NCI-H2196 treated with DMSO at 0.1 percent for 48 hours (cell line): ENCODE data around the gene TFAP2E.

Experiments used
- DNase-seq: peaks from one replicate; lab custom pipeline; 2025; ENCODE audit not compliant: unreplicated experiment; lab: John Stamatoyannopoulos, UW

TFAP2E gene

DNA sequence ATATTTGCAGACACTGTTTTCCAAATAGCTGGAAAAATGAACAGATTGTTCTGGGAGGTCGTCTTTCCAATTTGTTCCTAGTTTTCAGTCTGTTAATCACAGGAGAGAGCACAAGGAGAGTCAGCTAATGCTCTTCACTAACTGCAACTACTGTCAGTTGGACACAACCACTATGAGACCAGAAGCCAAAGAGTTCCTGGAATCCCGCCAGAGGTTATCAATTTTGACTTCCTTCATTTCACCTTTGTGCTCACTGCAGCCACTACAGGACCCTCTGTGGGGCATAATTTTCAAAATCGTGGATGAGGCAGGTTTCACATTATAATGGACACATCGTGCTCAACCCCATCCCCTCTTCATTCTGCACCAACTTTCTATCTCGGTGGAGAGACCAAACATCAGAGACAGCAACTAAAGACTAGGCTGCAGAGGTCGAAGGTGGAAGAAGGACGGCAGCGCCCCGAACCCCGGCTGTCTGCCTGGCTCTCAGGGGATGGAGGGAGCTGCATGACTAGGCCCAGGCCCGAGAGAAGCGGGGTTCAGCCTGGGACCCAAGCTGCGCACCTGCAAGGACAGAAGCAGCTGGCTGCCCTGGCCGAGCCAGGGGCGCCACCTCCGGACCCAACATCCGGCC is 16.5 kb upstream of the TFAP2E start:
- DNase-seq, result peak; percentile 46

DNA sequence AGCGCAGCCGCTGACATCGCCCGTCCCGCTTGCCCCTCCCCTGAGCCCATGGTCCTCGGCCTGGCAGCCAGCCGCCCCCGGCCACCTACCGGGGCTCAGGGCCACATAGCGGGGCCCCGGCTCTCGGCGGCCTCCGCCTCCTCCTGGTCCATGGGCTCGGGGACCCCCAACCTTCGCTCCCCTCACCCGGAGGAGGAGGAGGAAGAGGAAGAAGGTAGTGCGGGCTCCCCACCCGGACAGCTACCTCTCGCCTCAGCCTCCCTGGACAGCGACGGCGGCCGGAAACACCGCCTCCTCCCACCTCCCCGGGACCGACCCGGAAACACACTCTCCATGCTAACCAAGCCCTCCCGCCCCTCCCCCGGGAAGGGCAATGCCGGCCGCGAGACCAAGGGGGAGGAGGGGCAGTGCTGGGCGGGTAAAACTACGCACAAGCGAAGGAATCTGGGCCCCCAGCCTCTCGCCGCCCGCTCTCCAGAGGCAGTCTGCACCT is 15.9 kb upstream of the TFAP2E start, which contains the start of gene KIAA0319L:
Gene KIAA0319L (minus strand): TSS at position 286 of the 493 bp plus-strand sequence. CDS start 2,912 bp downstream, outside the sequence.
- peak; percentile 83 for DNase-seq

DNA sequence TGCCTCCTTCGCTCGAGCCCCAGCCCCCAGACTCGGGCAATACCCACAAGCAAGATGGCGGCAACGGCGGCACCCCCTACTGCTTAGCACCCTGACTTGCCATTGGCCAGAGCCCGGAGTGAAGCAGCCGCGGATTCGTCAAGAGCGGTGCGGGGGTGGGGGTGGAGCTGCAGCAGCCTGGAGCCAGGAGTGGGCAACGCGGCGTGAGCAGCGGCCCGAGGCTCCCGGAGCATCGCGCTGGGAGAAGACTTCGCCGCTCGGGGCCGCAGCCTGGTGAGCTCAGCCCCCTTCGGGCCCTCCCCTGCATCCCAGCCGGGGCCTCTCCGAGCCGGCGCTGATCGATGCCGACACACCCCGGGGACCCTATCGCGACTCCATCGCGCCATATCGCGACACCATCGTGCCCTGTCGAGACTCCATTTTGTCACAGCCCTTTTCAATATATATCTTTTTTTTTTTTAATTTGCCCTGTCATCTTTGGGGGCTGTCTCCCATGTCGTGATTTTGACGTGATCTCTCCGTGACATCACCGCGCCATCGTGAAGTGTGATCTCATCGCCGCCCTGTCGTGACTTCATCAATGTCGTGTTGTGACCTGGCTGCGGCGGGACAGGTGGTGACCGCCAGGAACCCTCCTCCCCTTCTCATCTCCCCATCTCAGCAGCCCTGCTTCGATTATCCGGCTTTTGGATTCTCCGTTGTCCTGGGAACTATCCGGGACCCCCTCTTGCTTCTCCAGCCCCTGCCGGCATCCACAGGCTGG is 15.3 kb upstream of the TFAP2E start, which contains the start of gene NCDN:
Gene NCDN (plus strand): TSS at position 189 of the 763 bp plus-strand sequence. CDS start 392 bp downstream, at position 581.
- peak; percentile 93 for DNase-seq

DNA sequence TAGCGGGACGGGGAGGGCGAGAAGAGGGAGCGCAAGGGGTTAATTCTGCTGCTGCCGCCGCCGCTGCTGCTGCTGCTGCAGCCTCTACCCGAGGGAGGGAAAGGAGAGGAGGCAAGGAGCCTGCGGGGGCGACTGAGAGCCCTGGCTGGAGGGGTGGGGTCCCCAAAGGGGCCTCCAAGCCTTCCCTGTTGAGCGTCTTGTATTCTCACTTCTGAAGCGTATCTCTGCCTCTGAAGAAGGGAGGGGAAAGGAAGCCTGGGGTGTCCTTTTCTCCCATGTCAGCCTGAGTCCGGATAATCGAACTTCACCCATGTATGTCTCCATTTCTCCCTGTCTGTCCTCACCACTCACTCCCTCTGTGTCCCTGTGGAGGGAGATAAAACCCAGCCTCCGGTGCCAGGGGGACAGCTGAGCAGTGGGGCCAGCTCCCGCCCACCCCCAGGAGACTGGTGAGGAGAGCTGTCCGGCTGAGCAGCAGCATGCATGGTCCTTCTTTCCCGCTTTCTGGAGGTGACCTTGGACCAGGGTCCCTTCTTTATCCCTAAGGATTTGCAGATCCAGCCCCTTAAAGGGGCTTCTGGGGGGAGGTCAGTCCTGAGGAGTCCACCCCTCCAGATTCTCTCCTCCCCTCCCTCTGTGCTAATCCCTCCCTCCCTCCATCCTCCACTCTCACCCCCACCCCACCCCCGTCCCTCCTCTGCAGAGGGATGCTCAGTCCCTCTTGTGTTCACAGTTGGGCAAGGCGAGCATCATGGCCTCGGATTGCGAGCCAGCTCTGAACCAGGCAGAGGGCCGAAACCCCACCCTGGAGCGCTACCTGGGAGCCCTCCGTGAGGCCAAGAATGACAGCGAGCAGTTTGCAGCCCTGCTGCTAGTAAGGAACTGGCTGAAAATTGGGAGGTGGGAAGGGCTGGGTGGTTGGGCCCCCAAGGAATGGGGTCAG is 14.5 kb upstream of the TFAP2E start:
- no peak for DNase-seq

DNA sequence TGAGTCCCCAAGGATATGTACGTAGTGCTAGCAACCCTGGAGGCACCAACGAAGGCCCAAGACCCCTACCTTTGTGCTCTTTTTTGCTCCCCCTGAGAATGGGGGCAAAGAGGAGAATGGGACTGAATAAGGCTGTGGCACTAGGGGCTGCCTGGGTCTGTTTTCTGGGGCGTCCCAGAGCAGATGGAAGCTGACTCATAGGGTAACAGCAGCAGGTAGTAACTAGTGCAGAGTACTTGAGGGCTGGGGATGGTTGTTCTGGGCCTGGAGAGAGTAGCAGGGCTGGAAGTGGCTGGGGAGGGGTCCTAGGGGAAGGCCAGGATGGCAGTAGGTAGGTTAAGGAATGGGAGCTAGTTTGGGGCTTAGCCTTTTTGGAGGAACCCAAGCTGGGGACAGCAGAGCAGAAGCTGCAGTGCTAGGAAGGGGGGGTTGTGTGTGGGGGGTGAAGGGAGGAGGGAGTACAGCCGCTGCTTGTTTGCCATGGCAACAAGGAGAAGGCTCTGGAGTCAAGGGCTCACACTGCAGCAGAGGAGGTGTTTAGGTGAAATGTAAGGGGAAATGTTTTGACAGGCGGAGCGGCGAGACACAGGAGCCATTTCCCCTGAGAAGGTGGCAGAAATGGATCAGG is 13.7 kb upstream of the TFAP2E start:
- DNase-seq, result no peak

DNA sequence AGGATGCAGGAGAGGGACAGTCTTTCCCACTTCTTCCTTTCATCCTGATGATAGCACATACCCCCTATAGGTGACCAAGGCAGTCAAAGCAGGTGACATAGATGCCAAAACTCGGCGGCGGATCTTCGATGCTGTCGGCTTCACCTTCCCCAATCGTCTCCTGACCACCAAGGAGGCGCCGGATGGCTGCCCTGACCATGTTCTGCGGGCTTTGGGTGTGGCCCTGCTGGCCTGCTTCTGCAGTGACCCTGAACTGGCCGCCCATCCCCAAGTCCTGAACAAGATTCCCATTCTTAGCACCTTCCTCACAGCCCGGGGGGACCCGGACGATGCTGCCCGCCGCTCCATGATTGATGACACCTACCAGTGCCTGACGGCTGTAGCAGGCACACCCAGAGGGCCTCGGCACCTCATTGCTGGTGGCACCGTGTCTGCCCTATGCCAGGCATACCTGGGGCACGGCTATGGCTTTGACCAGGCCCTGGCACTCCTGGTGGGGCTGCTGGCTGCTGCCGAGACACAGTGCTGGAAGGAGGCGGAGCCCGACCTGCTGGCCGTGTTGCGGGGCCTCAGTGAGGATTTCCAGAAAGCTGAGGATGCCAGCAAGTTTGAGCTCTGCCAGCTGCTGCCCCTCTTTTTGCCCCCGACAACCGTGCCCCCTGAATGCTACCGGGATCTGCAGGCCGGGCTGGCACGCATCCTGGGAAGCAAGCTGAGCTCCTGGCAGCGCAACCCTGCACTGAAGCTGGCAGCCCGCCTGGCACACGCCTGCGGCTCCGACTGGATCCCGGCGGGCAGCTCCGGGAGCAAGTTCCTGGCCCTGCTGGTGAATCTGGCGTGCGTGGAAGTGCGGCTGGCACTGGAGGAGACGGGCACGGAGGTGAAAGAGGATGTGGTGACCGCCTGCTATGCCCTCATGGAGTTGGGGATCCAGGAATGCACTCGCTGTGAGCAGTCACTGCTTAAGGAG is 12.6 kb upstream of the TFAP2E start:
- no peak for DNase-seq

DNA sequence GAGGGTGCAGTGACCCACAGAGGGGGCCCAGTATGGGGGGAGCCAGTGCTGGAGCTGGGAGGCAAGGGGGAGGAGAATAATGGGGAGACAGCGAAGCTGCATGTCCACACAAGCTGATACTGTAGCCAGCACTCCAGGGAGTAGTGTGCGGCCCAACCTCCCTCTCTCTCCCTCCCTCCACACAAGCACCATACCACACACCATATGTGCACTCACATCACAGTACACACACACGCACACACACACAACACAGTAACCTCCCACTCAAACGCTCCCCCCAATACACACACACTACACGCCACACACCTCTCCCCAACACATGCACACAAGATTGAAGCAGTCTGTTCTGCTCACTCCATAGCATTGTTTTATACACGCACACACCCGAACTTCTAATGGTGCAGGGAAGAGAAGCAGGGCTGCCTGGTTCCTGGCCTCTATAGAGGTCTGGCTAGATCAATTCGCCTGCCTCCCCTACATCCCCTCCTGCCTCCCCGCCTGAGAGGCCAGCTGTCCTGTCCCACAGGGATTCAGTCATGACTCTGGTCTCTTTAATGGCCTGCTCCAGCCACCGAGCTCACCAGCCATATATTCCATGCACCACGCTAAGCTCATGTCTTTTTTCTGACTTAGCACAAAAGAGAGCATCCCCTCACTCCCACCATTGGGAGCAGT is 11.7 kb upstream of the TFAP2E start:
- DNase-seq, result no peak

DNA sequence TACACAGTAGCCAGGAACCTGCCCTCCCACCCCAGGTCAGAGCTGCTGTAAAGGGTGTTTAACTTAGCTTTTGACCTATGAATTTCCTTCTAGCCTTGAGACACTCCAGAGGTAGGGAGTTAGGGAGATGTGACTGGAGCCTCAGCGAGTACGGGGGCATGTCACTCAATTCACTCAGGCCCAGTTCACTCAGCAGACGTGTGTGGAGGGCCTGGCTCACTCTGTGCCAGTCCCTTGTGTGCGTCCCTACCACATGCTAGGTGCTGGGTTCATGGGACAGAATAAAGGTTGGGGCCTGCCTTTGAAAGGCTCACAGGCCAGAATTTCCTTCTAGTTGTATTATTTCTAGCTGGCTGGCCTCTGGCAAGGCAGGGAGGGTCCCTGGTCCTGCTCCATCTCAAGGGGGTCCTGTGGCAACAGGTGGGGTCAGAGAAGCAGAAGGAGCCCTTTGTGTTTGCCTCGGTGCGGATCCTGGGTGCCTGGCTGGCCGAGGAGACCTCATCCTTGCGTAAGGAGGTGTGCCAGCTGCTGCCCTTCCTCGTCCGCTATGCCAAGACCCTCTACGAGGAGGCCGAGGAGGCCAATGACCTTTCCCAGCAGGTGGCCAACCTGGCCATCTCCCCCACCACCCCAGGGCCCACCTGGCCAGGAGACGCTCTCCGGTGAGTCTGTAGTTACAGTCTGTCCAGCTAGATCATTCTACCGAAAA is 11.0 kb upstream of the TFAP2E start:
- DNase-seq, result no peak

DNA sequence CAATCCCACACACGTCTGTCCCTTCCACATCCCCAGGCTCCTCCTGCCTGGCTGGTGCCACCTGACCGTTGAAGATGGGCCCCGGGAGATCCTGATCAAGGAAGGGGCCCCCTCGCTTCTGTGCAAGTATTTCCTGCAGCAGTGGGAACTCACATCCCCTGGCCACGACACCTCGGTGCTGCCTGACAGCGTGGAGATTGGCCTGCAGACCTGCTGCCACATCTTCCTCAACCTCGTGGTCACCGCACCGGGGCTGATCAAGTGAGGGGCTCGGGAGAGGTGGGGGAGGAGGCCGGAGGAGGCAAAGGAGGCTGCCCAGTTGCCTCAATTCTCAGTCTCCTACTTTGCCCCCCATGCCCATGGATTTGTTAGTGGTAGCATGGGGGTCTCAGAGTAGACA is 9.9 kb upstream of the TFAP2E start:
- no peak for DNase-seq

DNA sequence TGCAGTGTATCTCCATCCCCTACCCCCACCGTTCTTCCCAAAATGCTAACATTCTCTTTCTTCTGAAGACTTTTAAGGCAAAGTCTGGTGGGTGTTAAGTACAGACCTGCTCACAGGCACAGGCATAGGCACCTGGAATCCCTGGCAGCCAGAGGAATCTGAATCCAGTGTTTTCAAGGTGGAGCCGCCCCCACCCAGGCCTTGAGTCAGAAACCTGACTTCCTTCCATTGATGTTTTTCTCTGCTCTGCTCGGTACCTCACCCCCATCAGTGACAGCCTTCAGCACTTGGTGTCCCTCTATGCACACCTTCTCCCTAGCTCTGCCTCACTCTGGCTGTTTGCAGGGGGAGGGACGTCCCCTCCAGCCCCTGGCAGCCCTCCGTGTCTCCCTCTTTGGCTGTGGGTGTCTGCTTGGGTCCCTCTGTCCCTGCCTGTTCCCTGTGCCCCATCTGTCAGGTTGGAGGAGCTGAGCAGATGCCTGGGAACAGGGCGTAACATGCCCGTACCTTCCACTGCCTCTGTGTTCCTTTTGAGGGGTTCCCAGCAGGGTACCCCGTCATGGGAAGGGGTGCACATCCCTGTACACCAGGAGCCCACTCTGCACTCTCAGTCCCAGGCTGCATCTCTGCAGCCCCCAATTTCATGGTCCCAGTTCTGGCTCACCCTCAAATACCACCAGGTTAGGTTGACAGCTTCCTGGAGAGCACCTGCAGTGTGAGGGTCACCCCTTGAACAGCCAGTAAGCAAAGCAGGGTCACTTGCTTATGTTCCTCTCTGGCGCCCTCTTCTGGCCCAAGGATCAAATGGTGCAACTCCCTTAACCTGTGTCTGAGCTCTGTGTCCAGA is 8.9 kb upstream of the TFAP2E start:
- peak; percentile 39 for DNase-seq

DNA sequence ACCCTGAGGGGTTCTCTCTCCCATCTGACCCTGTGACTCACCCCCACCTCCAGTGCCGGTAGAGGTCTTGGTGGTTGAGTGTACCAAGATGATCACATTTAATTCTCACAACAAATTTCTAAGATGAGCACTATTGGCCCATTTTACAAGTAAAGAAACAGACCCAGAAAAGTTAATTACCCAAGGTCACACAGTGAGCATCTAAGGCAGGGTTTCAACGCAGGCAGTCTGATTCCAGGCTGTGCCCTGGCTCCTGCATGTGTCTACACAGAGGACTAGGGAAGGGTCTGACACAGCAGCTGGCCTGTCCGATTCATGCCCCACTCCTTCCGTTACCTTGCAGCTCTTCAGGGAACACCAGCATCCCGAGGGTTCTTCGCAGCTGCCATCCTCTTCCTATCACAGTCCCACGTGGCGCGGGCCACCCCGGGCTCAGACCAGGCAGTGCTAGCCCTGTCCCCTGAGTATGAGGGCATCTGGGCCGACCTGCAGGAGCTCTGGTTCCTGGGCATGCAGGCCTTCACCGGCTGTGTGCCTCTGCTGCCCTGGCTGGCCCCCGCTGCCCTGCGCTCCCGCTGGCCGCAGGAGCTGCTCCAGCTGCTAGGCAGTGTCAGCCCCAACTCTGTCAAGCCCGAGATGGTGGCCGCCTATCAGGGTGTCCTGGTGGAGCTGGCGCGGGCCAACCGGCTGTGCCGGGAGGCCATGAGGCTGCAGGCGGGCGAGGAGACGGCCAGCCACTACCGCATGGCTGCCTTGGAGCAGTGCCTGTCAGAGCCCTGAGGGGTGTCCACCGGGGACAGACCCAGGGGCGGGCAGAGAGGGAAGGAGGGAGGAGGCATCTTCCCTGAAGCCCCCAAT is 8.0 kb upstream of the TFAP2E start:
- no peak for DNase-seq

DNA sequence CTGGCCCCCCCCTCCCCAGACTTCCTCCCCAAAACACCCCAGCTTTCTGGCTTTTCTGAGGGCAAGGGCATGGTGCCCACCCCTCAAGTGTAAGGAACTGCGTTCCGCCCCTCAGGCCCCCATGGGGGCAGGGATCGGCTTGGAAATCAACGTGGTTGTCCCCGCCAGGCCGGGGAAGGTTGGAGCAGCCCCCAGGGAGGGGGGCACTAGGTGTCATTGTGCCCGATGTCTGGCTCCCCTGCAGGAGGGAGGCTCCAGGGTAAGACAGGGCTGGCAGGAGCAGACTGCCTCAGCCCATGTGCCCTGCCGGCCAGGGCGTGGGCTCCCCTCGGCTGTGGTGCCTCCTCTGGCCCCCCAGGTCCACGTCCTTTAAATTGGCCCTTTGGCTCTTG is 7.4 kb upstream of the TFAP2E start:
- DNase-seq, result no peak

DNA sequence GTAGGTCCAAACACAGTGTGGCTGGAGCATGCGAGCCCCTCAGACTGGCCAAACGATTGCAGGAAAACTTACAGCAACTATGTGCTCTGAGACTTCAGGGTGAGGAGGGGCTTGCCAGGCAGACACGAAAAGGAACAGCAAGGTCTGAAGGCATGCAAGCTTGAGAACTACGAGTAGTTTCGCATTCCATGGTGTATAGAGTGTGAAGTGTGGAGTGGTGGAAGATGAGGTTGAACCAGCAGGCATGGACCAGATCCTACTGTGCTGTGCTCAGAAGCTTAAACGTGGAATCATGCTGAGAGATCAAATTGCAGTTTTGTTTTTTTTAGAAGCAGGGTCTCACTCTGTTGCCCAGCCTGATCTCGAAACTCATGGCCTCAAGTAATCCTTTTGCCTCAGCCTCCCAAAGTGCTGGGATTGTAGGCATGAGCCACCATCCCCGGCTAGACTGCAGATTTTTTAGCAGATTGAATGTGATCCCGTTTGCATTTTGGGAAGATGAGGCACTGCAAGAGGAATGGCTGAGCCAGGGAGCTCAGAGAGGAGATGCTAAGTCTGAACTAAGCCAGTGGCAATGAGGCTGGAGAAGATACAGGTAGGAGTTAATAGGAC is 5.1 kb upstream of the TFAP2E start:
- no peak for DNase-seq

DNA sequence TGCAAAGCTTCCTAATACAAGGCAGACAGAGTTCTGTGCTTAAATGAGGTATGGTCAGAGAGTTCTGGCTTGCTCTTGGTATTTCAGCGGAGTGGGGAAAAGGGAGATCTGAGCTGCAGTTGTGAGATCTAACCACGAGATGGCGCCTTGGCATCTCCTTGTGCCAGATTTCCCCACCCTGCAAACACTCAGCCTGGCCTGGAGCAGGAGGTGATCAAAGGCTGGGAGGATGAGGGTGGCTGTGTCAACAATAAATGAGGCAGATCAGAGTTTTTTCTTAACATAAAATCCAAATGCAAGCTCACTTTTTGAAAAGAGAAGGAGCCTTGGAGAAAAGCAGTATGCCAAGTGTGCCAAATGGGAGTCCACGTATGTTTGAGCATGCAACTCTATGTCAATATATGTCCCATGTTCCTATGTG is 4.1 kb upstream of the TFAP2E start:
- DNase-seq, result peak; percentile 40

DNA sequence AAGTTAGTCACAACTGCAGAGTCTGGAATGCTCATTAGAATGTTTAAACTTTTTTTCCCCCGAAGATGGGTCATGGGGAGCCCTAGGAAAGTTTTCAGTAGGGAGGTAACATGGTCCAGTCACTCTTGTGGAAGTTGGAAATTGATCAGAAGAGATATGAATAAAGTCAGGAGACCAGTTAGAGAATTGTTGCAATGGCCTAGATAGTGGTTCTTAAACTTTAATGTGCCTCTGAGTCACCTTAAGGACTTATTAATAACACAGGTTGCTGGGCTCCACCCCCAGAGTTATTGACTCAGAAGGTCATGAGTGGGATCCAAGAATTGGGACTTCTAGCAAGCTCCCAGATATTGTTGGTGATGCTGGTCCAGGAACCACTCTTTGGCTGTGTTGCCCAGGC is 3.2 kb upstream of the TFAP2E start:
- no peak for DNase-seq

DNA sequence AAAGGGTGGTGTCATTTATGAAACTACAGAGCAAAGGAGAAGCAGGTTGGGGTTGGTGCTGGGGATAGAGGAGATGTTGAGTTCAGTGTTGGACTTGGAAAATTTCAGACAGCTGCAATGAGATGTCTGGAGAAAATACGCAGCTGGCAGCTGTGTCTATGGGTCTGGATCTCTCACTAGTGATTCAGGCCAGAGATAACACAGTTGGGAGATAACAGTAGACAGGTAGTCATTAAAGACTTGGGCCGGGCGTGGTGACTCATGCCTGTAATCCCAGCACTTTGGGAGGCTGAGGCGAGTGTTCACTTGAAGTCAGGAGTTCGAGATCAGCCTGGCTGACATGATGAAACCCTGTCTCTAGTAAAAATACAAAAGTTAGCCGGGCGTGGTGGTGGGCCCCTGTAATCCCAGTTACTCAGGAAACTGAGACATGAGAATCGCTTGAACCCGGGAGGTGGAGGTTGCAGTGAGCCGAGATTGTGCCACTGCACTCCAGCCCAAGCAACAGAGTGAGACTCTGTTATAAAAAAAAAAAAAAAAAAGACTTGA is 2.5 kb upstream of the TFAP2E start:
- no peak for DNase-seq
